Right ventricle myocardium superior (tissue), 1 donor: Measurements from ENCODE around the gene POFUT2. TPM values are rescaled to one million over a fixed set of nuclear protein-coding genes. Genes with fewer than 3 reads are reported as not detected.
"Not testable (repeated sequence)": the region's sequence is repeated elsewhere in the genome, so short reads cannot be mapped to it uniquely, and the experiment has no call there.

Experiments
- ATAC-seq: fragments of 200-7000 bp; cut with Tn5 transposase; one replicate; pipeline ENCODE4 v1.9.1; 2020; ENCODE audit warnings: mild to moderate bottlenecking; ENCODE audit not compliant: poor library complexity
- DNase-seq: peaks from one replicate; pipeline ENCODE4 v3.0.0-alpha.2; 2020
- intact Hi-C: fragments of 100-400 bp; cut with DNase I; formaldehyde crosslinking; loops from one replicate; pipeline ENCODE4 v1.11.2; 2022
- total RNA-seq: library from RNA; stranded (reverse); fragmentation: NEBNext Ultra II Directional; extraction: Animal tissue kit (Norgen Biotek cat#: 25700); gene quantifications from one replicate; pipeline ENCODE4 v1.2.1, GENCODE V29; 2021
- donor health status: DM: no; HTN: yes; CAD: no; lungs with severe emphysema.

Gene POFUT2
- total RNA-seq, 1 donor from 2014 or later = 15.3 TPM

- intact Hi-C loops = no loop called here
- DNase-seq = no peak
- ATAC-seq = no peak
These were observed 29.2 kb upstream of the POFUT2 start for GRCh38 chr21:45316871-45317397.

GRCh38 chr21:45315676-45316470, 28.2 kb upstream of the POFUT2 start:
- intact Hi-C loops, DNase-seq, ATAC-seq: not testable (repeated sequence)

GRCh38 chr21:45313682-45314081, 26.0 kb upstream of the POFUT2 start:
- ATAC-seq (no peak), DNase-seq (no peak)
- intact Hi-C loops = no loop called here

GRCh38 chr21:45313015-45313414, 25.3 kb upstream of the POFUT2 start:
- intact Hi-C loops = no loop called here
- DNase-seq (peak; percentile 17), ATAC-seq (no peak)

GRCh38 chr21:45312296-45312695, 24.6 kb upstream of the POFUT2 start:
- DNase-seq (no peak), ATAC-seq (no peak)
- intact Hi-C loops = no loop called here

- no peak for ATAC-seq
These were observed 22.8 kb upstream of the POFUT2 start for GRCh38 chr21:45310459-45310858.

GRCh38 chr21:45309987-45310381, 22.3 kb upstream of the POFUT2 start:
- intact Hi-C loops = loop anchor here (10.0 kb wide), 1 partner anchor 45 kb away; no protein-coding TSS in a partner anchor
- ATAC-seq (no peak), DNase-seq (no peak)

More at GRCh38 chr21:45310459-45310858, 22.8 kb upstream of the POFUT2 start:
- intact Hi-C loops = no loop called here
- peak; percentile 34 for DNase-seq

GRCh38 chr21:45309069-45309986, 21.6 kb upstream of the POFUT2 start:
- ATAC-seq = peak; percentile 54
- intact Hi-C loops = loop anchor here (10.0 kb wide), 1 partner anchor 45 kb away; no protein-coding TSS in a partner anchor
- DNase-seq = peak; percentile 85

- ATAC-seq (peak; percentile 32), DNase-seq (peak; percentile 62)
- intact Hi-C loops = loop anchor here (10.0 kb wide), 1 partner anchor 46 kb away; no protein-coding TSS in a partner anchor
These were observed 20.7 kb upstream of the POFUT2 start for GRCh38 chr21:45308194-45309068.

- intact Hi-C loops = loop anchor here (10.0 kb wide), 1 partner anchor 47 kb away; no protein-coding TSS in a partner anchor
- not testable (repeated sequence) for DNase-seq, ATAC-seq
These were observed 20.0 kb upstream of the POFUT2 start for GRCh38 chr21:45307597-45308158.

- peak; percentile 79 for ATAC-seq
- peak; percentile 88 for DNase-seq
- intact Hi-C loops = loop anchor here (10.0 kb wide), 1 partner anchor 48 kb away; no protein-coding TSS in a partner anchor
These were observed 19.3 kb upstream of the POFUT2 start for GRCh38 chr21:45306832-45307571.

GRCh38 chr21:45306453-45306831, 18.7 kb upstream of the POFUT2 start:
- DNase-seq (peak; percentile 42), ATAC-seq (no peak)
- intact Hi-C loops = loop anchor here (10.0 kb wide), 1 partner anchor 48 kb away; no protein-coding TSS in a partner anchor

- ATAC-seq = no peak
- DNase-seq = peak; percentile 29
- intact Hi-C loops = loop anchor here (10.0 kb wide), 1 partner anchor 49 kb away; no protein-coding TSS in a partner anchor
These were observed 18.1 kb upstream of the POFUT2 start for GRCh38 chr21:45305836-45306235.

GRCh38 chr21:45304945-45305344, 17.2 kb upstream of the POFUT2 start:
- ATAC-seq (no peak), DNase-seq (peak; percentile 25)
- intact Hi-C loops = loop anchor here (10.0 kb wide), 1 partner anchor 50 kb away; no protein-coding TSS in a partner anchor

GRCh38 chr21:45304476-45304830, 16.8 kb upstream of the POFUT2 start:
- intact Hi-C loops = loop anchor here (10.0 kb wide), 1 partner anchor 50 kb away; no protein-coding TSS in a partner anchor
- no peak for ATAC-seq
- DNase-seq = no peak

- intact Hi-C loops = loop anchor here (10.0 kb wide), 1 partner anchor 51 kb away; no protein-coding TSS in a partner anchor
- no peak for DNase-seq
- no peak for ATAC-seq
These were observed 16.2 kb upstream of the POFUT2 start for GRCh38 chr21:45303751-45304475.
